SK-N-SH treated with all-trans-retinoic acid at 6 μM for 48 hours (cell line): Measurements from ENCODE around the gene SLC25A26.

Source experiments
- GLIS3 ChIP-seq: fragments of 250-450 bp; sonication (Bioruptor Pico); IDR thresholded peaks from 2 replicates; pipeline ENCODE4 v1.5.0; 2020; ENCODE audit warnings: mild to moderate bottlenecking, moderate library complexity
- RARB ChIP-seq: fragments of 250-450 bp; sonication (Bioruptor Pico); IDR thresholded peaks from 2 replicates; pipeline ENCODE4 v1.8.0; 2021; ENCODE audit warnings: mild to moderate bottlenecking, moderate library complexity
- TOX ChIP-seq: fragments of 250-450 bp; sonication (Bioruptor Pico); IDR thresholded peaks from 2 replicates; pipeline ENCODE4 v1.8.0; 2021; ENCODE audit warnings: mild to moderate bottlenecking, moderate library complexity, borderline replicate concordance
- ZNF565 ChIP-seq: fragments of 450-650 bp; formaldehyde crosslinking; conservative IDR thresholded peaks from 2 replicates; pipeline ENCODE4 v1.5.0; 2020; ENCODE audit warnings: low read depth, mild to moderate bottlenecking, moderate library complexity
- ZNF70 ChIP-seq: fragments of 450-650 bp; formaldehyde crosslinking; IDR thresholded peaks from 2 replicates; pipeline ENCODE4 v1.5.0; 2020; ENCODE audit warnings: mild to moderate bottlenecking, moderate library complexity
- TF ChIP-seq, protein P1 (sequence below): fragments of 250-450 bp; sonication (Bioruptor Pico); IDR thresholded peaks from 2 replicates; pipeline ENCODE4 v1.5.0; 2020; ENCODE audit warnings: mild to moderate bottlenecking, moderate library complexity

GRCh38 chr3:66270288-66270687 is 49.5 kb downstream of the SLC25A26 start:
- TF ChIP-seq ZNF70 (CRISPR knock-in tag) = no peak
- no peak for TF ChIP-seq RARB (CRISPR knock-in tag)
- no peak for TF ChIP-seq GLIS3 (CRISPR knock-in tag)
- no peak for TF ChIP-seq TOX
- no peak for TF ChIP-seq ZNF565 (CRISPR knock-in tag)
- TF ChIP-seq, protein P1, sequence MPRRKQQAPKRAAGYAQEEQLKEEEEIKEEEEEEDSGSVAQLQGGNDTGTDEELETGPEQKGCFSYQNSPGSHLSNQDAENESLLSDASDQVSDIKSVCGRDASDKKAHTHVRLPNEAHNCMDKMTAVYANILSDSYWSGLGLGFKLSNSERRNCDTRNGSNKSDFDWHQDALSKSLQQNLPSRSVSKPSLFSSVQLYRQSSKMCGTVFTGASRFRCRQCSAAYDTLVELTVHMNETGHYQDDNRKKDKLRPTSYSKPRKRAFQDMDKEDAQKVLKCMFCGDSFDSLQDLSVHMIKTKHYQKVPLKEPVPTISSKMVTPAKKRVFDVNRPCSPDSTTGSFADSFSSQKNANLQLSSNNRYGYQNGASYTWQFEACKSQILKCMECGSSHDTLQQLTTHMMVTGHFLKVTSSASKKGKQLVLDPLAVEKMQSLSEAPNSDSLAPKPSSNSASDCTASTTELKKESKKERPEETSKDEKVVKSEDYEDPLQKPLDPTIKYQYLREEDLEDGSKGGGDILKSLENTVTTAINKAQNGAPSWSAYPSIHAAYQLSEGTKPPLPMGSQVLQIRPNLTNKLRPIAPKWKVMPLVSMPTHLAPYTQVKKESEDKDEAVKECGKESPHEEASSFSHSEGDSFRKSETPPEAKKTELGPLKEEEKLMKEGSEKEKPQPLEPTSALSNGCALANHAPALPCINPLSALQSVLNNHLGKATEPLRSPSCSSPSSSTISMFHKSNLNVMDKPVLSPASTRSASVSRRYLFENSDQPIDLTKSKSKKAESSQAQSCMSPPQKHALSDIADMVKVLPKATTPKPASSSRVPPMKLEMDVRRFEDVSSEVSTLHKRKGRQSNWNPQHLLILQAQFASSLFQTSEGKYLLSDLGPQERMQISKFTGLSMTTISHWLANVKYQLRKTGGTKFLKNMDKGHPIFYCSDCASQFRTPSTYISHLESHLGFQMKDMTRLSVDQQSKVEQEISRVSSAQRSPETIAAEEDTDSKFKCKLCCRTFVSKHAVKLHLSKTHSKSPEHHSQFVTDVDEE (CRISPR knock-in tag) = no peak
